GM21360 (cell line): ENCODE measurements around the gene DENND1B.
"Not testable (repeated sequence)": the region's sequence is repeated elsewhere in the genome, so short reads cannot be mapped to it uniquely, and the experiment has no call there.

Experiments used
- ATAC-seq: cut with Tn5 transposase; IDR thresholded peaks from one replicate; pipeline ENCODE4 v1.9.1; 2021; ENCODE audit warnings: mild to moderate bottlenecking, moderate library complexity; ENCODE audit not compliant: unreplicated experiment

The DENND1B gene

GRCh38 chr1:197572169-197572568, 203.1 kb downstream of the DENND1B start:
- ATAC-seq, result no peak

- ATAC-seq, result no peak
Measured at GRCh38 chr1:197567442-197567841, 207.8 kb downstream of the DENND1B start.

DNA sequence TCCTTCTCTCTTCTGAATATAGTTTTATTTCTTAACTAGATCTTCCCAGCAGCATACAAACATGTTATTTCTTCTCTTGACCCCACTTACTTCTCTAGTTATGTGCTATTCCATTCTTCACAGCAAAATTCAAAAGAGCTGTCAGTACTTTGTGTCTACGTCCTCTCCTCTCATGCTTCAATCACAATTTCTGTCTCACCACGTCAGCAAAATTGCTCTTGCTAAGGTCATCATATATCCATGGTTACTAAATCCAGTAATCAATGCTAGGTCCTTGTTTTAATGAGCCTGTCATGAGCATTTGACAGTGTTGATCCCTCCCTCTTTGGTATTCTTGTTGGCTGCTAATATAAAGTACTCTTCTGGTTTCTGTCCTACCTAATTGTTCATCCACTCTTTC, 214.2 kb downstream of the DENND1B start:
- no peak for ATAC-seq

DNA sequence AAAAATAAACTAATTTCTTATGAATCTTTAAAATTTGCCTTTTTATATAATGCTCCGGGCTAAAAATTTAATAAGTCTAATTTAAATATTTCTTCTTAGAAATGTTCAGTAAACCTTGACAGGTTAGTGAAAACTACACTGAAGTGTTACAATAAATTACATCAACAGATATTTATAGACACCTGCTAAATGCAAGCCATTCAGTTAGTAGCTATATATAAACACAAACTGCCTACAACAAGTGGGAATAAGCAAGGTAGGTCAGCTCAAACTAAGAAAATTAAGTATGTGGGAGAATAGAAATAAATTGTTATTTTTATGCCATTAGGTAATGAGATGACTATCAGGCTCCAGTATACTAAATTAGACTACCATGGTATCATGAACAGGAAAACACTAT, 215.6 kb downstream of the DENND1B start:
- no peak for ATAC-seq

DNA sequence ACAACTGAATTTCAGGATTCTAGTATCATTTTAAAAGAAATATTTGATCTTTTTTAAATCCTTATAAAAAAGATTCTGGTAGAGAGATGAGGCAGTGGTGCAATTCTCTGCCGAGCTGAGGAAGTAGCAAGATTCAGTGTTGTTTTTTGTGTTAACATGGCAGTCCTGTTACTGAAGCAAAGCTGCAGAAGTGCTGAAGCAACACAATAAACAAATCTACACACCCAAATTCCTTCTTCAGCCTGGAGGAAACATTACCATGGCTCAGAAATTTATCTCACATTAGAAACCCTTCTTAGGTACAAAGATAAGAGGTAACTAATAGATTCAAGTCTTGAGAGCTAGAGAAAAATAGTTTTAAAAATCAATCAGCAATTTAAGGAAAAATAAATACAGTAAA, 216.0 kb downstream of the DENND1B start:
- no peak for ATAC-seq

- ATAC-seq, result no peak
Measured at GRCh38 chr1:197557302-197557701, 218.0 kb downstream of the DENND1B start.

GRCh38 chr1:197553281-197553680, 222.0 kb downstream of the DENND1B start:
- ATAC-seq, result no peak

GRCh38 chr1:197546989-197547388, 228.3 kb downstream of the DENND1B start:
- ATAC-seq, result no peak

- ATAC-seq, result no peak
Measured at GRCh38 chr1:197544553-197544952, 230.7 kb downstream of the DENND1B start.

- ATAC-seq, result no peak
Measured at GRCh38 chr1:197544130-197544529, 231.2 kb downstream of the DENND1B start.

DNA sequence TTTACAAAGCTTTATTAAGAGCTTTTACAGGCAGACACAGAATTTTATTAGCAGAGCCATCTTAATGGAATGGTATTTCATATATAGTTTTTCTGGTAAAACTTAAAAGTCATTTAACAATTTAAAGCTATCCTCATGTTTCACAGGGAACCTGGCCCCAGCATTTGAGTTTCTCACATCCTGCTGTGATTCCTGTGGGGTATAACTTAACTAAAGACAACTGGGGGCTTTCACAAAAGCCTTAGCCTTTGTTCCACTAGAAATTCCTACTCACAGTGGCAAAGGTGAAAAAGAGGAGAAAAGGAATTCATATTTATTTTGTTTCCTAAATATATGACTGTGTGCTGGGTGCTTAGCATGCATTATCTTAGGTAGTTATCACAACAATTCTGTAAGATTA, 233.9 kb downstream of the DENND1B start:
- no peak for ATAC-seq

GRCh38 chr1:197526736-197527371, 248.4 kb downstream of the DENND1B start:
- no peak for ATAC-seq

DNA sequence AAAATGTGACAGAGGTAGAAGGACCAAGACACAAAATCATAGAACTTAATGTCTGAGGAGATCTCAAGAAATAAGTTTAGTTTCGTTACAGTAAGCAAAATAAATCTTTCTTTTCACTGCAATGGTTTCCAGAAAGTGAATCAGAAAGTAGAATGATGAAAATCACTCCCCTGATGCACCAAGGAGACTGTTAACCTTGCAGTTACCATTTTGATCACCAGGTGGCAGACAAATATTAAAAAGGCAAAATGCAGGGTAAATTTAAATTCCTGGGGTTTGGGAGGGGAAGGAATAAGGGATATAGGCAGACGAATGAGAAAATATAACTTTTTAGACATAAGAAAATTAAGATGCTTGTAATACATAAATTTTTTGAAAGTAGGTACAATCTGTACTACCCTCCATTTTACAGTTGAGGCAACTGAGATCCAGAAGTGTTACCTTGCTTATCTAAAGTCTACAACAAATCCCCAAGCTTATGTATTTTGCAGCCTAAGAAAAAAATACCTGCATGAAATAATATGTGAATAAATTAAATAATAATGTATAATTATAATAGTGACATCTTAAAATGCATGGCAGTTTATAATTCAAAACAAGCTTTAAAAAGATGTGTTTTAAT, 254.1 kb downstream of the DENND1B start:
- ATAC-seq, result peak; percentile 80

DNA sequence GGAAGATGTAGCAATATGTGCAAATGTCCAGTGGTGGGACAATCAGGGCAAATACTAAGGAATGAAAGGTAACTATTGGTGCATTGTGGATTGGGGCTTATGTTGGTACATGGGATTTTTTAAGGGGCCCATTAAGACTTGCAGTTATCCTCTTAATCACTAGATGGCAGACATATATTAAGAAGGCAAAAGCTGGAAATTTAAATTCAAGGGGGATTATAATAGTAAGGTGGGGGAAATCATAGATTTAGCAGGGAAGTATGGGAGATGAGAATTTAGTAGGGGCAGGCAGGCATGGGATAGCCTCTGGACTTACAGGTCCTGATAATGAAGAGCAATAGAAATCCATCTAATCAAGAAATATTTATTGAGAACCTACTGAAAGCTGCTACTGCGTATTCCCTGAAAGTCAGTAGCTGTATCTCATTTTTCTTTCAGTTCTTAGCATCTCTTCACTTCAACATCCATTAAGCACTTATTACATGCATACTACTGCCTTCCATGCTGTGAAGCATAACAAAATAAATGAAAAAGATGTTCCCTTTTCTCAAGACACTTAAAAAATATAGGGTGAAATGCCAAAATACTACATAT, 255.4 kb downstream of the DENND1B start:
- ATAC-seq, result no peak

GRCh38 chr1:197515421-197515820, 259.9 kb downstream of the DENND1B start:
- no peak for ATAC-seq

DNA sequence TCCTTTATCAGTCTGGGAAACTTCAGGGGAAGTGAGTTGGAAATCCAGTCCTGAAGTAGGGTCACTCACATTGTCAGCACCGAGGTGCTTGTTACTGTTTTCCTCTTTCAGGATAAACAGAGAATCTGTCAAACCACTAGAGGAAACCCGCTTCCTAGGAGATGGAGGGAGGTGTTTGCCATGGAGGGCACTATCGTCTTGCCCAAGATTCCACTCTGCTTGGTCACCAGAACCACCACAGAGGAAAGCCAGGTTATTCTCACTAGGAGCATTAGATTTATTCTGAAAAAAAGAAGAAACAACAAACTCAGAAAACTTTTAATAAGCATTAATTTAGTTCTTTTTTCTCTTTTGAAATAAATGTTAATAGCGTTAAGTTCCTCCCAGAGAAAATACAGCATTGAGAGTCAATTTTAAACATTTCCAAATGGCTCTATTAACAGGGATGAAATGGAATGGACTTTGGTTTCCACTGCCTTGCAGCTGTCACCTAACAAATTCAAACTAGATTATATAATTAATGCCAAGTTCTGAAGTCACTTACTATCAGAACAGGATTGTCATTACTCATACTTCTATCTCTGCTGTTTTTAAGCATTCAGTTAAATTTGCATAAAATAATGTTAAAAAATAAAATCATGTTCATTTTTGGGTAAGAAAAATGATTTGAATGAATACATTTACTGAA, 264.4 kb downstream of the DENND1B start:
- no peak for ATAC-seq

- ATAC-seq, result no peak
Measured at GRCh38 chr1:197496722-197497121, 278.6 kb downstream of the DENND1B start.

GRCh38 chr1:197491505-197491904, 283.8 kb downstream of the DENND1B start:
- ATAC-seq, result not testable (repeated sequence)

DNA sequence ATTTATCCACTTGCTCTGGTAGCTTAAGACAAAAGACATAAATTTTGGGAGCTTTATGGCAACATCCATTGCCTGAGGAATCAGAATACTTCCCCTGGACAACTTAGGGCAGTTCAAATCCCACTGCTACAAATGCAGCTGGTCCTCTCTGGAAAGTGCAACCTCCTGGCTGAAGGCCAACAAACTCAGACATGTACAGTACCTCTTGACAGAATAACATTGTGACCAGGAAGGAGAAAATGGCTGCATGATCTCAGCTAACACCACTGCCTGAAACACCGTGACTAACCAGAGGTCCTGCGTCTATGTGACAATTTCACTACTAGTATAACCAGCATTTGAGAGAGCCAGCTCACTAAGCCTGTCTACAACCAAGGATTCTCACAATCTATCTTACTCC, 288.3 kb downstream of the DENND1B start:
- no peak for ATAC-seq

DNA sequence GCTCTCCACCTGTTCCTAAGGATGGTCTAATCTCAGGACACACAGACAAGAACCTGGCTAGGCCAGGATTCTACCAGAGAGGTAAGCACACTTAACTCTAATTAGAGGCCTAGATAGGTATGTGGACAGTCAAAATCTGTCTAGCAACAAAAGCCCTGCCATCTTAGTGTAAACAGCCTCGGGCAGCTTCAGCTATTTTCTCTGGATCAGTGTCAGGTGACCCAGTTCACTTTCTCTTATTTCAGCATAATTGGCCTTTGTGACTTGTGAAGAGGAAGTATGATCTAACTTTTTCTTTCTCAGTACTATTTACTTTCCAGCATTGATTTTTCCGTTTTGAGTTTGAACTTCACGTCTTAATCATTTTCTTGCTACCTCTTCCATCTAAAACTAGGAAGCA, 289.5 kb downstream of the DENND1B start:
- ATAC-seq, result no peak

- ATAC-seq, result no peak
Measured at GRCh38 chr1:197481101-197481500, 294.2 kb downstream of the DENND1B start.

GRCh38 chr1:197480446-197480845, 294.8 kb downstream of the DENND1B start:
- no peak for ATAC-seq
